Bronchial epithelial cell (primary cell): ENCODE results near the gene IL4I1. TPM values are rescaled to one million over a fixed set of nuclear protein-coding genes. Genes with fewer than 3 reads are reported as not detected.
A peak's percentile ranks its signal among the peaks of the same experiment; 100 is the strongest.

Experiments used
- DNase-seq: peaks from one replicate; pipeline ENCODE4 v3.0.0-alpha.2; 2010; ENCODE audit warnings: low read depth
- FAIRE-seq: peaks from 2 replicates; lab custom pipeline; 2011; peaks lifted over from hg19 to GRCh38; lab: Jason Lieb, UNC
- H3K27me3 ChIP-seq: 2 replicates; pipeline ENCODE4 v1.5.1; 2011; ENCODE audit warnings: low read length; ENCODE audit not compliant: control insufficient read depth, insufficient read depth
- H3K36me3 ChIP-seq: 2 replicates; pipeline ENCODE4 v1.5.1; 2011; ENCODE audit warnings: low read length; ENCODE audit not compliant: control insufficient read depth, insufficient read depth
- H3K4me3 ChIP-seq: 2 replicates; pipeline ENCODE4 v1.5.1; 2011; ENCODE audit warnings: mild to moderate bottlenecking, low read depth, low read length, control low read depth
- total RNA-seq: library from RNA; depleted of rRNA; stranded (reverse); fragments of >200 nt; gene quantifications from 2 replicates; pipeline ENCODE4 v1.2.1, GENCODE V29; 2014
- TF ChIP-seq, protein P1 (sequence below): IDR thresholded peaks from 2 replicates; pipeline ENCODE4 v1.5.1; 2011; ENCODE audit warnings: mild to moderate bottlenecking, moderate library complexity, low read length, control low read depth, inconsistent platforms; ENCODE audit not compliant: insufficient read depth, severe bottlenecking

The IL4I1 gene
- total RNA-seq, 1 donor from 2014 or later: 0.26 TPM

DNA sequence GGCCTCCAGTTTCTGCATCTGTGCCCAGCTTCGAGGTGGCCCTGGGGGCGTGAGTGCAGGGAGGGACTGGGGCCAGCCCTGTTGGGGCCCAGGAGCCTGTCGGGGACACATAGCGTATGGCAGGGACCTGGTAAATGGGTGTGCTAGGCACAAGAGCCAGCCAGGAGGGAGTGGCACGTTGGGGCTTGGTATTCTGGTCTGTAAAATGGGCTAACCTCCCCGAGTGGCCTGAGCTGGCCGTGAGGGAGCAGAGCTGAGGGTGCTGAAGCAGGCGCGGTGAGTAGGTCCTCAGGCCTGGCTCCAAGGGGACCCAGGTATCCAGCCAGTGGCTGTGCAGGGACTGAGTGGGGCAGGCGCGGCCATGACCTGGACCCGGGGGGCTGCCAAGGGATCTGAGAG, 41.4 kb downstream of the IL4I1 start:
- H3K27me3 ChIP-seq: no peaks in the 10 kb centered on the region
- H3K4me3 ChIP-seq: no peak overlapping the region
- DNase-seq (no peak), FAIRE-seq (no peak)
- TF ChIP-seq, protein P1, sequence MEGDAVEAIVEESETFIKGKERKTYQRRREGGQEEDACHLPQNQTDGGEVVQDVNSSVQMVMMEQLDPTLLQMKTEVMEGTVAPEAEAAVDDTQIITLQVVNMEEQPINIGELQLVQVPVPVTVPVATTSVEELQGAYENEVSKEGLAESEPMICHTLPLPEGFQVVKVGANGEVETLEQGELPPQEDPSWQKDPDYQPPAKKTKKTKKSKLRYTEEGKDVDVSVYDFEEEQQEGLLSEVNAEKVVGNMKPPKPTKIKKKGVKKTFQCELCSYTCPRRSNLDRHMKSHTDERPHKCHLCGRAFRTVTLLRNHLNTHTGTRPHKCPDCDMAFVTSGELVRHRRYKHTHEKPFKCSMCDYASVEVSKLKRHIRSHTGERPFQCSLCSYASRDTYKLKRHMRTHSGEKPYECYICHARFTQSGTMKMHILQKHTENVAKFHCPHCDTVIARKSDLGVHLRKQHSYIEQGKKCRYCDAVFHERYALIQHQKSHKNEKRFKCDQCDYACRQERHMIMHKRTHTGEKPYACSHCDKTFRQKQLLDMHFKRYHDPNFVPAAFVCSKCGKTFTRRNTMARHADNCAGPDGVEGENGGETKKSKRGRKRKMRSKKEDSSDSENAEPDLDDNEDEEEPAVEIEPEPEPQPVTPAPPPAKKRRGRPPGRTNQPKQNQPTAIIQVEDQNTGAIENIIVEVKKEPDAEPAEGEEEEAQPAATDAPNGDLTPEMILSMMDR: no peak
- peaks cover 17% of the 10 kb centered on the region for H3K36me3 ChIP-seq

GRCh38 chr19:49854378-49855263, 42.1 kb downstream of the IL4I1 start:
- DNase-seq: no peak
- H3K27me3 ChIP-seq: no peaks in the 10 kb centered on the region
- TF ChIP-seq, protein P1: no peak
- no peak for FAIRE-seq
- peaks cover 17% of the 10 kb centered on the region for H3K36me3 ChIP-seq
- H3K4me3 ChIP-seq: no peak overlapping the region

DNA sequence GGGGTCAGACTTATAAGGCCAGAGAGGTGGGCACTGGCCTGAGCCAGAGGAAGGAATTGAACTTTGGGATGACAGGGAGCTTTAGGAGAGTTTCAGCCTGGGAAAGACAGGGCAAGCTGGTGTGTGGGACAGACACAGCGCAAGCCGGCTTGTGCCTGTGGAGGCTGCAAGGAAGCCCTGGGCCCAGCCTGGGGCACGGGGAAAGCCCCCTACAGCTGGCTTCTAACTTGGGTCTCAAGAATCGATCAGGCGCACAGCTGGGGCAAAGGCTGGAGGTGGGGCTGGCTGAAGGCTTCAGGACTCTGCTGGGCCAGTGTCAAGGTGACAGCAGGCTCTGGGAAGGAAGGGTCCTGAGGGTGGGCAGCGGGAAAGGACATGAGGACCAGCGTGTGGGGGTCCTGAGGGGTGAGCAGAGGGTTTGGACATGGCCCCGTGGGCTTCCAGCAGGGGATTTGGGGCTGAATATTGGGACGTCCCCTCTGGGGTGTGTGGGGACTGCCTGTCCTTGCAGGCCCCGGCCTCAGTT, 42.8 kb downstream of the IL4I1 start:
- DNase-seq (no peak), FAIRE-seq (no peak)
- Histone ChIP-seq H3K36me3 (peaks cover 16% of the 10 kb centered on the region), H3K27me3 (no peaks in the 10 kb centered on the region), H3K4me3 (no peak overlapping the region)
- TF ChIP-seq, protein P1: no peak

GRCh38 chr19:49852631-49853126, 44.0 kb downstream of the IL4I1 start:
- DNase-seq (no peak), FAIRE-seq (no peak)
- Histone ChIP-seq H3K4me3 (no peak overlapping the region), H3K27me3 (no peaks in the 10 kb centered on the region), H3K36me3 (peaks cover 10% of the 10 kb centered on the region)
- TF ChIP-seq, protein P1: no peak

GRCh38 chr19:49851456-49852259, 45.0 kb downstream of the IL4I1 start:
- DNase-seq (no peak), FAIRE-seq (no peak)
- Histone ChIP-seq H3K4me3 (peak overlapping the region; percentile 89), H3K27me3 (no peaks in the 10 kb centered on the region), H3K36me3 (peaks cover 8% of the 10 kb centered on the region)
- TF ChIP-seq, protein P1: no peak
